ENCODE measurements around the gene HEXIM2. TPM values are rescaled to one million over a fixed set of nuclear protein-coding genes. Genes with fewer than 3 reads are reported as not detected.

Gene HEXIM2
- total RNA-seq, 1 experiment from 2014 or later, result 22.4 TPM

DNA sequence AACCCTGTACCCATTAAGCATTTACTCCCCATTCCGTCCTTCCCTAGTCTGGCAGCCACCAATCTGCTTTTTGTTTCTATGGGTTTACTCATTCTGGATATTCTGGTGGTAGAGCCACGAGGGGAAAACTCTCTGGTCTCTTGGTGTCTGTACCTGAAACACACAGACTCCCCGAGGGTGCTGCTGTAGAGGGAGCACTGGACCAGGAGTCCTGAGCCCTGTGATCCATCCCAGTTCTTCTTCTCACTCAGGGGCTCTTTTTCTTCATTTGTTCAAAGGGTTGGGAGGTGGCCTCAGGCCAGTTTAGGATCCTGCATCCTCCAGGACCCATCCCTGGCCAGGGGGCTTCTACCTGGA, 14.1 kb downstream of the HEXIM2 start:
- H3K4me1 ChIP-seq (replicated peaks; ENCODE audit: insufficient read depth), result peaks cover 72% of the 10 kb centered on the region
- TF ChIP-seq, protein P1, sequence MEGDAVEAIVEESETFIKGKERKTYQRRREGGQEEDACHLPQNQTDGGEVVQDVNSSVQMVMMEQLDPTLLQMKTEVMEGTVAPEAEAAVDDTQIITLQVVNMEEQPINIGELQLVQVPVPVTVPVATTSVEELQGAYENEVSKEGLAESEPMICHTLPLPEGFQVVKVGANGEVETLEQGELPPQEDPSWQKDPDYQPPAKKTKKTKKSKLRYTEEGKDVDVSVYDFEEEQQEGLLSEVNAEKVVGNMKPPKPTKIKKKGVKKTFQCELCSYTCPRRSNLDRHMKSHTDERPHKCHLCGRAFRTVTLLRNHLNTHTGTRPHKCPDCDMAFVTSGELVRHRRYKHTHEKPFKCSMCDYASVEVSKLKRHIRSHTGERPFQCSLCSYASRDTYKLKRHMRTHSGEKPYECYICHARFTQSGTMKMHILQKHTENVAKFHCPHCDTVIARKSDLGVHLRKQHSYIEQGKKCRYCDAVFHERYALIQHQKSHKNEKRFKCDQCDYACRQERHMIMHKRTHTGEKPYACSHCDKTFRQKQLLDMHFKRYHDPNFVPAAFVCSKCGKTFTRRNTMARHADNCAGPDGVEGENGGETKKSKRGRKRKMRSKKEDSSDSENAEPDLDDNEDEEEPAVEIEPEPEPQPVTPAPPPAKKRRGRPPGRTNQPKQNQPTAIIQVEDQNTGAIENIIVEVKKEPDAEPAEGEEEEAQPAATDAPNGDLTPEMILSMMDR (conservative IDR thresholded peaks at IDR 0.05), result no peak
- TF ChIP-seq EZH2 (IDR thresholded peaks at IDR 0.05; ENCODE audit: low read depth), result no peak
- no peaks in the 10 kb centered on the region for H3K9me3 ChIP-seq (ENCODE audit: insufficient read depth, low read depth)
- DNase-seq, result no peak
- H3K4me3 ChIP-seq, result peak overlapping the region; percentile 33; the same call in 1 of the 2 replicates
- H3F3A ChIP-seq (ENCODE audit: insufficient read depth, low read depth), result peaks cover 74% of the 10 kb centered on the region
- no TSS peak for BruUV-seq (replicated peaks)
- H4K20me1 ChIP-seq (ENCODE audit: insufficient read depth), result no peaks in the 10 kb centered on the region
- intact Hi-C loops (cut with micrococcal nuclease; ENCODE audit: unreplicated experiment), result no loop called here
- no peaks in the 10 kb centered on the region for H3K36me3 ChIP-seq (ENCODE audit: low read depth)
- ChIA-PET POLR2A (ENCODE audit: unreplicated experiment) (interaction anchor here (1.0 kb wide), 1 partner anchor 18 kb away, joined by 12 read pairs; no protein-coding TSS in a partner anchor), CTCF (interaction anchor here (0.6 to 1.3 kb wide), 4 partner anchors 21 to 52 kb away, joined by 3 to 18 read pairs (median 8); no protein-coding TSS in a partner anchor)
- H3K4me2 ChIP-seq, result peak overlapping the region; percentile 67
- H3K27ac ChIP-seq, result peak overlapping the region; percentile 82
- H3K27me3 ChIP-seq (ENCODE audit: insufficient read depth, low read depth), result no peaks in the 10 kb centered on the region
- peak overlapping the region; percentile 65; the same call in 1 of the 2 replicates for H2AFZ ChIP-seq
- H3K79me2 ChIP-seq (ENCODE audit: low read depth), result no peaks in the 10 kb centered on the region
- no peaks in the 10 kb centered on the region for H3K9me2 ChIP-seq (ENCODE audit: insufficient read depth)

GRCh38 chr17:45177563-45177962, 15.9 kb downstream of the HEXIM2 start:
- intact Hi-C loops (cut with micrococcal nuclease; ENCODE audit: unreplicated experiment), result no loop called here
- H3K4me2 ChIP-seq, result peak overlapping the region; percentile 67

DNA sequence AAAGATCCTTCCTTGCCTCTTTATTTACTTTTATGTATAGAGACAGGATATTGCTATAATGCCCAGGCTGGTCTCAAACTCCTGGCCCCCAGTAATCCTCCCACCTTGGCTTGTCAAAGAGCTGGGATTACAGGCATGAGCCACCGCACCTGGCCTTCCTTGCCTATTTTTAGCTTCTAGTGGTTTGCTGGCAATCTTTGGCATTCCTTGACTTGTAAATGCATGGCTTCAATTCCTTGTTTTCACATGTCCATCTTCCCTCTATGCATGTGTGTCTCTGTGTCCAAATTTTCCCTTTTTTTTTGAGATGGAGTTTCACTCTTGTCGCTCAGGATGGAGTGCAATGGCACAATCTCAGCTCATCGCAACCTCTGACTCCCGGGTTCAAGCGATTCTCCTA, 22.5 kb downstream of the HEXIM2 start:
- H3K27ac ChIP-seq, result peak overlapping the region; percentile 37
- POLR2A ChIA-PET (ENCODE audit: unreplicated experiment), result interaction anchor here (0.6 kb wide), 1 partner anchor 10 kb away, joined by 12 read pairs; no protein-coding TSS in a partner anchor
- no TSS peak for BruUV-seq (replicated peaks)

More at GRCh38 chr17:45177563-45177962, 15.9 kb downstream of the HEXIM2 start:
- Histone ChIP-seq H3K36me3 (ENCODE audit: low read depth) (no peaks in the 10 kb centered on the region), H3K9me2 (ENCODE audit: insufficient read depth) (no peaks in the 10 kb centered on the region), H4K20me1 (ENCODE audit: insufficient read depth) (no peaks in the 10 kb centered on the region), H2AFZ (no peak overlapping the region), H3K79me2 (ENCODE audit: low read depth) (no peaks in the 10 kb centered on the region), H3K27me3 (ENCODE audit: insufficient read depth, low read depth) (no peaks in the 10 kb centered on the region), H3K9me3 (ENCODE audit: insufficient read depth, low read depth) (no peaks in the 10 kb centered on the region), H3K4me1 (replicated peaks; ENCODE audit: insufficient read depth) (peaks cover 57% of the 10 kb centered on the region), H3K4me3 (no peak overlapping the region), H3F3A (ENCODE audit: insufficient read depth, low read depth) (peaks cover 57% of the 10 kb centered on the region), H3K27ac (peak overlapping the region; percentile 82)
- TF ChIP-seq, protein P1 (conservative IDR thresholded peaks at IDR 0.05), result no peak
- no peak for TF ChIP-seq EZH2 (IDR thresholded peaks at IDR 0.05; ENCODE audit: low read depth)
- CTCF ChIA-PET, result interaction anchor here (0.6 kb wide), 1 partner anchor 354 kb away, joined by 3 read pairs; no protein-coding TSS in a partner anchor
- no peak for DNase-seq
- POLR2A ChIA-PET (ENCODE audit: unreplicated experiment), result no interaction called here
- BruUV-seq (replicated peaks), result no TSS peak

More for the DNA sequence above, 22.5 kb downstream of the HEXIM2 start:
- no peaks in the 10 kb centered on the region for H3K27me3 ChIP-seq (ENCODE audit: insufficient read depth, low read depth)
- no peaks in the 10 kb centered on the region for H3K79me2 ChIP-seq (ENCODE audit: low read depth)
- CTCF ChIA-PET, result no interaction called here
- TF ChIP-seq, protein P1 (conservative IDR thresholded peaks at IDR 0.05), result no peak
- TF ChIP-seq EZH2 (IDR thresholded peaks at IDR 0.05; ENCODE audit: low read depth), result no peak
- no peaks in the 10 kb centered on the region for H3K9me2 ChIP-seq (ENCODE audit: insufficient read depth)
- no peak overlapping the region for H2AFZ ChIP-seq
- DNase-seq, result no peak
- H3K4me3 ChIP-seq, result no peak overlapping the region
- peak overlapping the region; percentile 6 for H3K4me2 ChIP-seq
- H3F3A ChIP-seq (ENCODE audit: insufficient read depth, low read depth), result peaks cover 21% of the 10 kb centered on the region
- no peaks in the 10 kb centered on the region for H3K9me3 ChIP-seq (ENCODE audit: insufficient read depth, low read depth)
- H3K36me3 ChIP-seq (ENCODE audit: low read depth), result no peaks in the 10 kb centered on the region
- intact Hi-C loops (cut with micrococcal nuclease; ENCODE audit: unreplicated experiment), result no loop called here
- peaks cover 15% of the 10 kb centered on the region for H3K4me1 ChIP-seq (replicated peaks; ENCODE audit: insufficient read depth)
- no peaks in the 10 kb centered on the region for H4K20me1 ChIP-seq (ENCODE audit: insufficient read depth)

Data from PC-9 (cell line).